Endothelial cell of umbilical vein (primary cell): ENCODE data around the gene LRRTM3. TPM values are rescaled to one million over a fixed set of nuclear protein-coding genes. Genes with fewer than 3 reads are reported as not detected.

Source experiments
- BruUV-seq: library from RNA; stranded (reverse); fragments of 400-500 nt; replicated peaks from 2 replicates; lab custom pipeline; 2021; lab: Mats Ljungman, UMichigan
- CTCF ChIA-PET: fragments of 300-600, 350-600 bp; sonication (Branson Sonifier 250); formaldehyde crosslinking; loops from one replicate; lab custom pipeline; 2021; ENCODE audit warnings: antibody characterized with exemption, inconsistent platforms; lab: Charles Lee
- POLR2A ChIA-PET: fragments of 300-600, 350-600 bp; sonication (Branson Sonifier 250); formaldehyde crosslinking; loops from one replicate; lab custom pipeline; 2021; ENCODE audit warnings: antibody characterized with exemption, inconsistent platforms; lab: Charles Lee
- DNase-seq: peaks from one replicate; pipeline ENCODE4 v3.0.0-alpha.2; 2011; ENCODE audit warnings: low read depth, low spot score
- FAIRE-seq: peaks from 2 replicates; lab custom pipeline; 2011; peaks lifted over from hg19 to GRCh38; lab: Jason Lieb, UNC
- H2AFZ ChIP-seq: 2 replicates; pipeline ENCODE4 v1.6.0; 2012; ENCODE audit warnings: low read depth, low read length, control low read depth, inconsistent platforms
- H3K27ac ChIP-seq: 2 replicates; pipeline ENCODE4 v1.5.1; 2011; ENCODE audit warnings: low read depth, mild to moderate bottlenecking, control low read depth, low read length, moderate library complexity; ENCODE audit not compliant: insufficient read depth
- H3K27me3 ChIP-seq, 2 experiments: 2 replicates each; pipeline versions ENCODE4 v1.6.0 to v1.6.1; 2011; ENCODE audit warnings: low read length in 2 of 2, mixed read lengths in 1 of 2; ENCODE audit not compliant: control insufficient read depth in 2 of 2, insufficient read depth in 2 of 2
- H3K36me3 ChIP-seq, 2 experiments: 2 replicates in 1 of 2; 3 replicates in 1 of 2; pipeline ENCODE4 v1.5.1; 2011; ENCODE audit warnings: low read length in 2 of 2, mild to moderate bottlenecking in 1 of 2, moderate library complexity in 1 of 2; ENCODE audit not compliant: control insufficient read depth in 2 of 2, insufficient read depth in 2 of 2; ENCODE audit errors: extremely low read depth in 1 of 2
- H3K4me1 ChIP-seq: 3 replicates; pipeline ENCODE4 v1.5.1; 2011; ENCODE audit warnings: mild to moderate bottlenecking, low read length; ENCODE audit not compliant: control insufficient read depth, insufficient read depth; ENCODE audit errors: extremely low read depth
- H3K4me2 ChIP-seq: 2 replicates; pipeline ENCODE4 v1.6.1; 2011; ENCODE audit warnings: low read length, control low read depth, mixed read lengths; ENCODE audit not compliant: insufficient read depth
- H3K4me3 ChIP-seq, 3 experiments: fragments of 200-600 bp in 1 of 3; sonication (generic), shearing (Covaris generic) in 1 of 3; replicated peaks in 1 of 3; 2 replicates each; pipeline ENCODE4 v1.5.1; 2011 to 2016; ENCODE audit warnings: control low read depth in 3 of 3, low read length in 3 of 3, mild to moderate bottlenecking in 2 of 3, inconsistent platforms in 1 of 3, low read depth in 1 of 3, moderate library complexity in 1 of 3; ENCODE audit not compliant: insufficient read depth in 1 of 3
- H3K79me2 ChIP-seq: 2 replicates; pipeline ENCODE4 v1.6.0; 2012; ENCODE audit warnings: low read length, inconsistent platforms; ENCODE audit not compliant: control insufficient read depth, insufficient read depth
- H3K9ac ChIP-seq: replicated peaks from 2 replicates; pipeline ENCODE3; 2011; ENCODE audit warnings: low read length, control low read depth; ENCODE audit not compliant: insufficient read depth; ENCODE audit errors: extremely low read depth
- H3K9me1 ChIP-seq: replicated peaks from 3 replicates; pipeline ENCODE4 v1.6.0; 2011; ENCODE audit warnings: mild to moderate bottlenecking, low read length; ENCODE audit not compliant: control insufficient read depth, insufficient read depth; ENCODE audit errors: extremely low read depth
- H3K9me3 ChIP-seq: replicated peaks from 2 replicates; pipeline ENCODE4 v1.5.1; 2012; ENCODE audit warnings: low read length, inconsistent platforms; ENCODE audit not compliant: control insufficient read depth, insufficient read depth
- H4K20me1 ChIP-seq: replicated peaks from 2 replicates; pipeline ENCODE3; 2011; ENCODE audit warnings: mild to moderate bottlenecking, low read length; ENCODE audit not compliant: control insufficient read depth, insufficient read depth; ENCODE audit errors: extremely low read depth
- CTCF ChIP-seq, 2 donors: IDR thresholded peaks; 1 replicate in 1 of 2; 2 replicates in 1 of 2; pipeline ENCODE4 v1.5.1; 2011; ENCODE audit warnings: low read length in 2 of 2, mild to moderate bottlenecking in 2 of 2, moderate library complexity in 2 of 2, control low read depth in 1 of 2, inconsistent platforms in 1 of 2, low read depth in 1 of 2; ENCODE audit not compliant: insufficient read depth in 1 of 2; ENCODE audit errors: extremely low read depth in 1 of 2
- EZH2 ChIP-seq: IDR thresholded peaks from 2 replicates; pipeline ENCODE4 v1.6.1; 2012; ENCODE audit warnings: borderline replicate concordance, low read depth, mild to moderate bottlenecking, moderate library complexity, low read length, inconsistent platforms; ENCODE audit not compliant: severe bottlenecking
- FOS ChIP-seq: IDR thresholded peaks from 2 replicates; pipeline ENCODE4 v1.6.1; 2011; ENCODE audit warnings: mild to moderate bottlenecking, low read length, moderate library complexity, borderline replicate concordance; ENCODE audit not compliant: insufficient read depth
- GATA2 ChIP-seq: IDR thresholded peaks from 2 replicates; pipeline ENCODE4 v1.7.0; 2011; ENCODE audit warnings: low read depth, mild to moderate bottlenecking, moderate library complexity, mixed read lengths, low read length; ENCODE audit not compliant: insufficient read length, insufficient read depth
- JUN ChIP-seq: IDR thresholded peaks from 2 replicates; pipeline ENCODE4 v1.6.1; 2011; ENCODE audit warnings: borderline replicate concordance, low read depth; ENCODE audit not compliant: insufficient read length, insufficient read depth
- MAX ChIP-seq: IDR thresholded peaks from 2 replicates; pipeline ENCODE4 v1.6.1; 2011; ENCODE audit not compliant: insufficient read depth, insufficient read length
- MYC ChIP-seq: IDR thresholded peaks from one replicate; pipeline ENCODE4 v1.6.1; 2011; ENCODE audit warnings: mild to moderate bottlenecking, low read depth, low read length
- POLR2A ChIP-seq: IDR thresholded peaks from 2 replicates; pipeline ENCODE4 v1.6.1; 2012; ENCODE audit warnings: low read depth, mild to moderate bottlenecking, control low read depth, low read length
- POLR2AphosphoS5 ChIP-seq: IDR thresholded peaks from 2 replicates; pipeline ENCODE4 v1.6.1; 2012; ENCODE audit warnings: low read depth, mild to moderate bottlenecking, control low read depth, low read length, moderate library complexity; ENCODE audit not compliant: insufficient read depth
- dilution Hi-C: fragments of 300-500 bp; cut with MboI; formaldehyde crosslinking; loops from one replicate; pipeline ENCODE4 v1.15.0; 2019; ENCODE audit warnings: low sequenced_read_pairs; ENCODE audit not compliant: extremely low pct_ligation_motif_present
- intact Hi-C: fragments of 100-400 bp; cut with micrococcal nuclease; formaldehyde crosslinking; loops from one replicate; pipeline ENCODE4 v1.10.0; 2022
- polyA plus RNA-seq, 4 experiments: library from polyadenylated mRNA; depleted of rRNA in 3 of 4; stranded (reverse) in 3 of 4; unstranded in 1 of 4; fragments of >200 nt; gene quantifications; 2 replicates each; pipeline versions ENCODE4 v1.2.1 to v1.2.3, GENCODE V29; 2011 to 2012; ENCODE audit warnings: missing spikeins in 1 of 4
- total RNA-seq: library from RNA; stranded (reverse); gene quantifications from 2 replicates; pipeline ENCODE4 v1.2.3, GENCODE V29; 2021

LRRTM3 gene
- total and polyA plus RNA-seq, 2 donors (not counting 3 experiments of a cell fraction or from before 2014, with no cell fraction given) = not detected

DNA sequence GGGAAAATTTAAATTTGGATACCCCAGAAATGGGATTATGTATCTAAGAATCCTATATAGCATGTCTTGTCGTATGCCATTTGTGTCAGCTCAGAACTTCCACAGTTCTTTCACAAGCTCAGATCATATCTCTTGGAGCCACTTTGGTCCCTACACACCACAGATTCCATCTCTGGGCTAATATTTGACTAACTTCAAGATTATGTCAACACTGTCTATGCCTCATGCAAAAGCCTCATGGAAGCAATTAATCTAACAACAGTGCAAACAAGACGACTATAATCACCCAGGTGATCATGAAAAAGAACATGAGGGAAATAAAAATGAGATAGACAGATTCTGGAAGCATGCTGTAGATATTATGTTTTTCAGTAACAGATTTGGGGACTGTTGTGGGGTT lies 189.1 kb downstream of the LRRTM3 start:
- H3K4me2 ChIP-seq = no peak overlapping the region
- no peak overlapping the region for H3K9ac ChIP-seq
- H3K4me1 ChIP-seq = no peaks in the 10 kb centered on the region
- intact Hi-C loops (no loop called here), dilution Hi-C loops (no loop called here)
- no peak overlapping the region for H2AFZ ChIP-seq
- no peak overlapping the region for H3K4me3 ChIP-seq
- no peak overlapping the region for H3K27ac ChIP-seq
- ChIA-PET CTCF (no interaction called here), POLR2A (no interaction called here)
- no peaks in the 10 kb centered on the region for H3K9me1 ChIP-seq
- H3K27me3 ChIP-seq = no peaks in the 10 kb centered on the region
- no peaks in the 10 kb centered on the region for H3K79me2 ChIP-seq
- H4K20me1 ChIP-seq = no peaks in the 10 kb centered on the region
- H3K9me3 ChIP-seq = no peaks in the 10 kb centered on the region
- no peaks in the 10 kb centered on the region for H3K36me3 ChIP-seq
- DNase-seq = no peak
- no peak for TF ChIP-seq POLR2A
- no peak for TF ChIP-seq POLR2AphosphoS5
- no peak for TF ChIP-seq EZH2
- TF ChIP-seq MAX = no peak
- no peak for TF ChIP-seq GATA2
- no peak for TF ChIP-seq JUN
- TF ChIP-seq FOS = no peak
- no peak for TF ChIP-seq CTCF (IDR thresholded peaks at IDR 0.05; ENCODE audit: extremely low read depth in 1 of 2, insufficient read depth in 1 of 2, low read depth in 1 of 2, low read length in 2 of 2)
- TF ChIP-seq MYC = no peak
- no TSS peak for BruUV-seq
- FAIRE-seq = no peak
